HepG2 (cell line): ENCODE measurements around the gene GPR137. TPM values are rescaled to one million over a fixed set of nuclear protein-coding genes. Genes with fewer than 3 reads are reported as not detected.

Experiments
- ARNT2 ChIP-seq: sonication (generic); formaldehyde crosslinking; IDR thresholded peaks from 2 replicates; pipeline ENCODE4 v1.8.0; 2022; ENCODE audit warnings: mild to moderate bottlenecking, low read depth, missing genetic modification reagents, moderate library complexity
- ATAD3A ChIP-seq: sonication (generic); formaldehyde crosslinking; IDR thresholded peaks from 2 replicates; pipeline ENCODE4 v1.4.0; 2020; ENCODE audit warnings: missing genetic modification reagents
- HMGXB4 ChIP-seq, 2 experiments: sonication (generic) in 1 of 2; formaldehyde crosslinking in 1 of 2; IDR thresholded peaks; 2 replicates each; pipeline versions ENCODE4 v1.4.0 to v1.6.1; 2018 to 2020; ENCODE audit warnings: missing genetic modification reagents in 2 of 2, borderline replicate concordance in 1 of 2, low read depth in 1 of 2, mild to moderate bottlenecking in 1 of 2, missing biosample characterization in 1 of 2
- HOXA7 ChIP-seq: sonication (generic); formaldehyde crosslinking; IDR thresholded peaks from 2 replicates; pipeline ENCODE4 v1.8.1; 2022; ENCODE audit warnings: mild to moderate bottlenecking, missing genetic modification reagents, moderate library complexity
- NRL ChIP-seq: sonication (generic); formaldehyde crosslinking; IDR thresholded peaks from 2 replicates; pipeline ENCODE4 v1.5.0; 2020; ENCODE audit warnings: missing genetic modification reagents, mild to moderate bottlenecking, moderate library complexity, borderline replicate concordance
- SRSF1 ChIP-seq: fragments of 200-400 bp; formaldehyde crosslinking; optimal IDR thresholded peaks from 2 replicates; pipeline ENCODE3; 2017; ENCODE audit warnings: mild to moderate bottlenecking, low read depth, low read length, moderate library complexity
- TARDBP ChIP-seq: sonication (generic); formaldehyde crosslinking; IDR thresholded peaks from 2 replicates; pipeline ENCODE4 v1.8.0; 2022; ENCODE audit warnings: mild to moderate bottlenecking, missing genetic modification reagents
- TBX2 ChIP-seq: sonication (generic); formaldehyde crosslinking; IDR thresholded peaks from 2 replicates; pipeline ENCODE4 v1.5.0; 2020; ENCODE audit warnings: missing genetic modification reagents, mild to moderate bottlenecking, borderline replicate concordance
- ZGPAT ChIP-seq: IDR thresholded peaks from 2 replicates; pipeline ENCODE4 v1.6.1; 2016; ENCODE audit warnings: mild to moderate bottlenecking
- ZNF232 ChIP-seq: sonication (generic); formaldehyde crosslinking; IDR thresholded peaks from 2 replicates; pipeline ENCODE4 v1.4.0; 2020; ENCODE audit warnings: missing genetic modification reagents, borderline replicate concordance
- ZNF878 ChIP-seq: sonication (generic); formaldehyde crosslinking; IDR thresholded peaks from 2 replicates; pipeline ENCODE4 v1.8.1; 2023; ENCODE audit warnings: mild to moderate bottlenecking, missing genetic modification reagents, moderate library complexity
- ZSCAN31 ChIP-seq: sonication (generic); formaldehyde crosslinking; IDR thresholded peaks from 2 replicates; pipeline ENCODE4 v1.5.0; 2020; ENCODE audit warnings: low read depth, mild to moderate bottlenecking, missing genetic modification reagents
- polyA plus RNA-seq, 8 experiments: library from polyadenylated mRNA; depleted of rRNA in 3 of 8; stranded (reverse) in 7 of 8; unstranded in 1 of 8; fragments of >200 nt; fragmentation: Illumina TruSeq in 4 of 8; extraction: Trizol in 4 of 8; gene quantifications; 2 replicates each; pipeline versions ENCODE4 v1.2.1 to v1.2.3, GENCODE V29; 2011 to 2016; ENCODE audit warnings: low read depth in 4 of 8, missing spikeins in 1 of 8, mixed read lengths in 1 of 8; ENCODE audit not compliant: insufficient read depth in 1 of 8
- total RNA-seq, 5 experiments: library from RNA; depleted of rRNA; stranded (reverse); fragments of >200 nt; fragmentation: Illumina TruSeq; extraction: Trizol; gene quantifications; 2 replicates each; pipeline ENCODE4 v1.2.3, GENCODE V29; 2016; ENCODE audit warnings: low read depth in 1 of 5

The GPR137 gene
- total and polyA plus RNA-seq, 2 of the 13 experiments (the other 11 are each of a cell fraction or from before 2014, with no cell fraction given) = 8.5 to 13.2 TPM

GRCh38 chr11:64252003-64252872, 33.4 kb upstream of the GPR137 start (continued):
- TF ChIP-seq HOXA7 (CRISPR knock-in tag) (no peak), TARDBP (CRISPR knock-in tag) (0 out of 2 replicates have a peak, but pooled peaks have one; percentile 14), ZSCAN31 (CRISPR knock-in tag) (0 out of 2 replicates have a peak, but pooled peaks have one; percentile 25), ZNF878 (no peak), ZNF232 (no peak), ZGPAT (no peak), NRL (CRISPR knock-in tag) (0 out of 2 replicates have a peak, but pooled peaks have one; percentile 23), SRSF1 (no peak), TBX2 (no peak), ATAD3A (CRISPR knock-in tag) (no peak), ARNT2 (CRISPR knock-in tag) (peak; percentile 33; the same call in 1 of the 2 replicates), HMGXB4 (CRISPR knock-in tag; IDR thresholded peaks at IDR 0.05; ENCODE audit: borderline replicate concordance in 1 of 2, low read depth in 1 of 2) (peak; percentile 34 to 64; a peak in 2 of 4 replicates)
